Hypothalamus (tissue), 51 donors: ENCODE measurements around the gene CABP1.

ENCODE experiments used
- DNase-seq, 51 donors: peaks; one replicate each; lab custom pipeline; 2025; lab: John Stamatoyannopoulos, UW

Gene CABP1

GRCh38 chr12:120630104-120630892, 10.1 kb upstream of the CABP1 start:
- DNase-seq, result peak in 23 of 51 donors; percentile 11 to 56 (median 28)

GRCh38 chr12:120631097-120631496, 9.3 kb upstream of the CABP1 start:
- no peak for DNase-seq

- DNase-seq, result peak in 4 of 51 donors; percentile 5 to 24 (median 9)
These were observed 721 bp downstream of the CABP1 start for GRCh38 chr12:120640861-120641833.

GRCh38 chr12:120642121-120642520, 1.7 kb downstream of the CABP1 start:
- peak in 2 of 51 donors; percentile 3 to 18 for DNase-seq

- no peak for DNase-seq
These were observed 2.4 kb downstream of the CABP1 start for GRCh38 chr12:120642826-120643225.

GRCh38 chr12:120643574-120643973, 3.1 kb downstream of the CABP1 start:
- no peak for DNase-seq

- no peak for DNase-seq
These were observed 5.6 kb downstream of the CABP1 start for GRCh38 chr12:120646044-120646443.

GRCh38 chr12:120647375-120647755, 6.9 kb downstream of the CABP1 start:
- no peak for DNase-seq

GRCh38 chr12:120649442-120650232, 9.2 kb downstream of the CABP1 start:
- DNase-seq, result peak in 12 of 51 donors; percentile 3 to 29 (median 18)

GRCh38 chr12:120650233-120650690, 9.8 kb downstream of the CABP1 start:
- no peak for DNase-seq

- no peak for DNase-seq
These were observed 11.4 kb downstream of the CABP1 start for GRCh38 chr12:120651821-120652220.

- peak in 27 of 51 donors; percentile 15 to 77 (median 36) for DNase-seq
These were observed 12.4 kb downstream of the CABP1 start for GRCh38 chr12:120652656-120653435.

GRCh38 chr12:120653611-120654010, 13.2 kb downstream of the CABP1 start:
- DNase-seq, result no peak

- DNase-seq, result no peak
These were observed 14.2 kb downstream of the CABP1 start for GRCh38 chr12:120654656-120655055.

GRCh38 chr12:120656008-120656407, 15.6 kb downstream of the CABP1 start:
- DNase-seq, result no peak

GRCh38 chr12:120658286-120659150, 18.1 kb downstream of the CABP1 start:
- no peak for DNase-seq

- DNase-seq, result no peak
These were observed 18.7 kb downstream of the CABP1 start for GRCh38 chr12:120659151-120659525.

- no peak for DNase-seq
These were observed 21.0 kb downstream of the CABP1 start for GRCh38 chr12:120661432-120661831.

- no peak for DNase-seq
These were observed 22.5 kb downstream of the CABP1 start for GRCh38 chr12:120662879-120663278.
